ENCODE data around the gene ARF6.

DNA sequence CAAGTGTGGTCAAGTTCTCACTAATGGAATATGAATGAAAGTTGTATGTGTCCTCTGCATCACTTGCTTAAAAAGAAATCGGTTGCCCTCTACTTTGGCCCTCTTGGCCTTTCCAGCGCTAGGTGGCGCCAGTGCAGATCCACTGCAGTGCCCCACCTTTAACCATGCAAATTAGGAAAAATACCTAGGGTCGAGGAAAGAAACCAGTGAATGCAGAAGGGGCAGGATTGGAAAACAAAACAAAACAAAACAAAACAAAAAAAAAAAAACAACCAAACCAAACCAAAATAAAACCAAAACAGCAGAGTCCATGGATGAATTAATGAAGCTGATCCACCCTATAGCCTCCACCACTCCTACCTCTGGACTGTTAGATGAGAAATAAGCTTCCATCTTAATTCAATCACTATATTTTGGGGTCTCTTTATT, 27.4 kb upstream of the ARF6 start:
- TF ChIP-seq POLR2AphosphoS5 (IDR thresholded peaks at IDR 0.05; ENCODE audit: low read depth, low read length) = no peak
- no peak for TF ChIP-seq TAF1 (IDR thresholded peaks at IDR 0.05; ENCODE audit: borderline replicate concordance, insufficient read depth, low read length)
- TF ChIP-seq, protein P1, sequence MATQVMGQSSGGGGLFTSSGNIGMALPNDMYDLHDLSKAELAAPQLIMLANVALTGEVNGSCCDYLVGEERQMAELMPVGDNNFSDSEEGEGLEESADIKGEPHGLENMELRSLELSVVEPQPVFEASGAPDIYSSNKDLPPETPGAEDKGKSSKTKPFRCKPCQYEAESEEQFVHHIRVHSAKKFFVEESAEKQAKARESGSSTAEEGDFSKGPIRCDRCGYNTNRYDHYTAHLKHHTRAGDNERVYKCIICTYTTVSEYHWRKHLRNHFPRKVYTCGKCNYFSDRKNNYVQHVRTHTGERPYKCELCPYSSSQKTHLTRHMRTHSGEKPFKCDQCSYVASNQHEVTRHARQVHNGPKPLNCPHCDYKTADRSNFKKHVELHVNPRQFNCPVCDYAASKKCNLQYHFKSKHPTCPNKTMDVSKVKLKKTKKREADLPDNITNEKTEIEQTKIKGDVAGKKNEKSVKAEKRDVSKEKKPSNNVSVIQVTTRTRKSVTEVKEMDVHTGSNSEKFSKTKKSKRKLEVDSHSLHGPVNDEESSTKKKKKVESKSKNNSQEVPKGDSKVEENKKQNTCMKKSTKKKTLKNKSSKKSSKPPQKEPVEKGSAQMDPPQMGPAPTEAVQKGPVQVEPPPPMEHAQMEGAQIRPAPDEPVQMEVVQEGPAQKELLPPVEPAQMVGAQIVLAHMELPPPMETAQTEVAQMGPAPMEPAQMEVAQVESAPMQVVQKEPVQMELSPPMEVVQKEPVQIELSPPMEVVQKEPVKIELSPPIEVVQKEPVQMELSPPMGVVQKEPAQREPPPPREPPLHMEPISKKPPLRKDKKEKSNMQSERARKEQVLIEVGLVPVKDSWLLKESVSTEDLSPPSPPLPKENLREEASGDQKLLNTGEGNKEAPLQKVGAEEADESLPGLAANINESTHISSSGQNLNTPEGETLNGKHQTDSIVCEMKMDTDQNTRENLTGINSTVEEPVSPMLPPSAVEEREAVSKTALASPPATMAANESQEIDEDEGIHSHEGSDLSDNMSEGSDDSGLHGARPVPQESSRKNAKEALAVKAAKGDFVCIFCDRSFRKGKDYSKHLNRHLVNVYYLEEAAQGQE (IDR thresholded peaks at IDR 0.05; ENCODE audit: insufficient read depth in 1 of 2, low read depth in 2 of 2, low read length in 2 of 2) = no peak
- TF ChIP-seq SIN3A (IDR thresholded peaks at IDR 0.05; ENCODE audit: borderline replicate concordance, insufficient read depth, low read length) = no peak
- TF ChIP-seq FOXP2 (optimal IDR thresholded peaks at IDR 0.05; ENCODE audit: borderline replicate concordance, extremely low read depth, extremely low read length, insufficient read depth) = no peak
